SH-SY5Y (cell line): Measurements from ENCODE around the gene AXIN1.

Experiments
- GATA2 ChIP-seq: IDR thresholded peaks from 2 replicates; pipeline ENCODE4 v1.6.1; 2011; ENCODE audit warnings: mild to moderate bottlenecking, low read depth, low read length
- GATA3 ChIP-seq: IDR thresholded peaks from 2 replicates; pipeline ENCODE4 v1.6.1; 2011; ENCODE audit warnings: low read depth, mild to moderate bottlenecking, low read length, moderate library complexity

DNA sequence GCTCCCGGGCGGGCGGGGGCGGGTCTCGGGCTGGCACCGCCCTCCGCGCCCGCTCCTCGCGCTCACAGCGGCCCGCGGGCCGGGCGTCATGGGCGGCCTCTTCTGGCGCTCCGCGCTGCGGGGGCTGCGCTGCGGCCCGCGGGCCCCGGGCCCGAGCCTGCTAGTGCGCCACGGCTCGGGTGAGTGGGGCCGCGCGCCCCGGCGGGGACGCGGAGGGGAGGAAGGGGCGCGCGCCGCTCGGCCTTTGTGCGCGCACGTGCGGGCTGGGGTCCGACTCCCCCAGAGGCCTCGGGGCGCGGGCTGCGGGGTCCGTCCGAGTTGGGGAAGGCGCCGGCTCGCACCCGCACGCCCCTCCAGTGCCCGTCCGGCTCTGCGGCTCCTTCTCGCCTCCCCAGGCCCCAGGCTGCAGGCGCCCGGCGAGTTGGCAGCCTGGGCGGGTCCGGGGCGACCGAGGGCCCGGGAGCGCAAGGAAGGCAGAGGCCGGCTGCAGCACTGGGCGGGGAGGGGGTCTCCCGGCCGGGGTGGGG is 44.7 kb upstream of the AXIN1 start, which contains the start of gene NME4:
- no peak for TF ChIP-seq GATA2
- TF ChIP-seq GATA3 = no peak
